Natural killer cell treated with Interleukin-12 subunit alpha and Interleukin-12 subunit beta and Interleukin-15 and Interleukin-18, amount 100 ng/mL, for 72 hours (primary cell): ENCODE measurements around the gene NLGN4X. TPM values are rescaled to one million over a fixed set of nuclear protein-coding genes. Genes with fewer than 3 reads are reported as not detected.

Experiments
- ATAC-seq, 2 donors: fragments of 150-1000 bp; cut with Tn5 transposase in 1 of 2; sonication (Bioruptor Pico), chemical (Tn5 transposase) in 1 of 2; 2 replicates each; pipeline ENCODE4 v1.10.0; 2021
- DNase-seq: peaks from one replicate; pipeline ENCODE4 v3.0.0; 2022; ENCODE audit warnings: low spot score
- H3K27ac Mint-ChIP-seq, 2 donors: 1 replicate in 1 of 2; 2 replicates in 1 of 2; pipeline ENCODE4 v1.8.0; 2022; ENCODE audit warnings: mixed read lengths in 2 of 2, mild to moderate bottlenecking in 1 of 2, moderate library complexity in 1 of 2
- H3K27me3 Mint-ChIP-seq, 2 donors: 1 replicate in 1 of 2; 2 replicates in 1 of 2; pipeline ENCODE4 v1.8.0; 2022; ENCODE audit warnings: mixed read lengths in 2 of 2
- H3K36me3 Mint-ChIP-seq: one replicate; pipeline ENCODE4 v1.8.0; 2022; ENCODE audit warnings: mixed read lengths
- H3K4me1 Mint-ChIP-seq, 2 donors: 1 replicate in 1 of 2; 2 replicates in 1 of 2; pipeline ENCODE4 v1.8.0; 2022; ENCODE audit warnings: low read depth in 2 of 2, mixed read lengths in 2 of 2, mild to moderate bottlenecking in 1 of 2
- H3K4me3 Mint-ChIP-seq: one replicate; pipeline ENCODE4 v1.8.0; 2022; ENCODE audit warnings: mixed read lengths
- H3K9me3 Mint-ChIP-seq: 2 replicates; pipeline ENCODE4 v1.8.0; 2022; ENCODE audit warnings: mixed read lengths
- total RNA-seq, 2 donors: library from RNA; stranded (reverse); gene quantifications; one replicate each; pipeline ENCODE4 v1.2.3, GENCODE V29; 2022

Gene NLGN4X
- total RNA-seq, 2 donors from 2014 or later = not detected

DNA sequence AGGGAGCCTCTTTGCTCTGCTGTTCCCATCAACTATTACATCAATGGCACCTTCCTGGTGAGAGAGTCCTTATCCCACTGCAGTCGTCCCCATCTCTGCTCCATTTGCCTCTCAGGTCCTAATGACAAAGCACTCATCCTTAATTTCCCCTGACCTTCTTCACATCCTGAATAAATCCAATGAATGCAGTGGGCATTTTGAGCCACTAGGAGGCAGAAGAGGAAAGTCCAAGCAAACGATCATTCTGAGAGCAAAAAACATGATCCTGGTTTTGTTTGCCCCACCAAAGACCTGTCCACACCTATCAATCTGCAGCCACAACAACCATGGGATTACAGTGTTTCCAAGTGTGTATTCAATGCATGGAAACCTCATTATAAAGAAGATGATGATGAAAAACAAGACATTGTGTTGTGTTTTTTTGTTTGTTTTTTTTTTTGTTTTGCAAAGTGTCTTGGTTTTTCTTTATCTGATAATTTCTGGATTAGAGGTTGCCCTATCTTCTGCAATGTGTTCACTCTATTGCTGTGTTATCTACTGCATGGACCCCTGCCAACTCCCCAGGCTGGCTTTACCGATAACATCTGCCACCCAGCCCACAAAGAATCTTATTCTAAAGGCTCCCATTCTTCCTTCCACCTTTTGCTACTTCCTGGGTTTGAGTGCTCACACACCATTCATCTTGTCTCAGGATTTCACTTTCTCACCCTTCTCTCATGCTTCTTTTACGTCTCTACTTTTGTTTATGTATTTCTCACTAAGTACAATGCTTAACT lies 207.2 kb downstream of the NLGN4X start:
- no peaks in the 10 kb centered on the region for H3K4me1 Mint-ChIP-seq
- H3K9me3 Mint-ChIP-seq = peaks cover 5% of the 10 kb centered on the region
- H3K27ac Mint-ChIP-seq = no peak overlapping the region
- no peaks in the 10 kb centered on the region for H3K36me3 Mint-ChIP-seq
- DNase-seq (no peak), ATAC-seq (no peak)
- no peak overlapping the region for H3K4me3 Mint-ChIP-seq
- peaks cover 0 to 3% of the 10 kb centered on the region in 2 donors for H3K27me3 Mint-ChIP-seq

DNA sequence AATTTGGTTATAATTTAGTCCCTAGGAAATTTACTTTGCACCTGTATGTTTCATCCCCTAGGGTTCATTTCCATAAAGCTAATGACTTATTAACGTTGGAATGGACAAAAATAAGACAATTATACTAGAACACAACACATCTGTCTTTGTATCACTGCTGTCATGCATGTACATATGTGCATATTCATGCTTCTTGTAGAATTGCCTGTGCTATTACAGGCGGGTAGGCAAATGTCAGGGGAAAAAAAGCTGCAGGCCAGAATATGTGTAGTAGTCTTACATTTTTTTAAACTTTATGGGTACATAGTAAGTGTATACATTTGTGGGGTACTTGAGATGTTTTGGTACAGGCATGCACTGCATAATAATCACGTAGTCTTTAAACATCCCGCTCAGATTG lies 209.6 kb downstream of the NLGN4X start:
- ATAC-seq = no peak
- no peak overlapping the region for H3K27ac Mint-ChIP-seq
- no peak overlapping the region for H3K4me3 Mint-ChIP-seq
- no peaks in the 10 kb centered on the region for H3K4me1 Mint-ChIP-seq
- peaks cover 5% of the 10 kb centered on the region for H3K9me3 Mint-ChIP-seq
- peaks cover 0 to 3% of the 10 kb centered on the region in 2 donors for H3K27me3 Mint-ChIP-seq
- H3K36me3 Mint-ChIP-seq = no peaks in the 10 kb centered on the region
- DNase-seq = no peak

DNA sequence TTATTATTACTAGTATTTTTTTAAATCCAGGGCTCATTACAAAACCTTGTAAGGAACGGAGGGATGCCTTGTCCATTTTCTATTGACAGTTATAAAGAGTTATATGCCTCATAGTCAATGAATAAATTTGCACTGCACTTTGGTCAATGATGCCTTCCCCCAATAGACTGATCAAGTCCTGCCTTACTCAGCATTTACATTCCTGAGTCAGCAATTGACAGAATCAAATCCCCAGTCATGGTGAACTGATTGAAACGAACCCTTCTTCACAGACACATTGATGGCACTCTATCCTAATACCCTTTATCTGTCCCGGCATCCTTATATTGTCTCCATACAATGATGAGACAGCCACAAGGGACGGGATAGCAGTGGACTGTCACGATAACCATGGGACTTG lies 213.2 kb downstream of the NLGN4X start:
- H3K27me3 Mint-ChIP-seq = no peaks in the 10 kb centered on the region
- no peak overlapping the region for H3K27ac Mint-ChIP-seq
- no peak overlapping the region for H3K4me3 Mint-ChIP-seq
- peaks cover 2% of the 10 kb centered on the region for H3K9me3 Mint-ChIP-seq
- ATAC-seq = no peak
- no peak for DNase-seq
- H3K36me3 Mint-ChIP-seq = no peaks in the 10 kb centered on the region
- H3K4me1 Mint-ChIP-seq = no peaks in the 10 kb centered on the region

DNA sequence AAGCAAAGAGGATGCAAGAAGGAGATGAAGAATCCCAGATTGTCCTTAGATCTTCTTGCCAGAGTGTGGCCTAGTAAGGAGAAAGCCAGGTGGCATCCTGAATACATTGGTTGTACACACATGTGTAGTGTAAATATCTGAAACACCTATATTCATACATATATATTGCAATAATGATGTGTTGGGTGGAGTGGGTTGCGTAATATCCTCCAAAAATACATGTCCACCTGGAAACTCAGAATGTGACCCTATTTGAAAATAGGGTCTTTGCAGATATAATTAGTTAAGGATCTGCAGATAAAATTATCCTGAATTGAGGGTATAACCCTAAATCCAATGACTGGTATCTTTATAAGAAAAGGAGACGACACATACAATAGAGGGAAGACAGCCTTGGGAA lies 216.3 kb downstream of the NLGN4X start:
- no peak for ATAC-seq
- no peaks in the 10 kb centered on the region for H3K4me1 Mint-ChIP-seq
- peaks cover 6% of the 10 kb centered on the region for H3K9me3 Mint-ChIP-seq
- H3K4me3 Mint-ChIP-seq = no peak overlapping the region
- no peaks in the 10 kb centered on the region for H3K36me3 Mint-ChIP-seq
- no peaks in the 10 kb centered on the region for H3K27me3 Mint-ChIP-seq
- DNase-seq = no peak
- no peak overlapping the region for H3K27ac Mint-ChIP-seq

DNA sequence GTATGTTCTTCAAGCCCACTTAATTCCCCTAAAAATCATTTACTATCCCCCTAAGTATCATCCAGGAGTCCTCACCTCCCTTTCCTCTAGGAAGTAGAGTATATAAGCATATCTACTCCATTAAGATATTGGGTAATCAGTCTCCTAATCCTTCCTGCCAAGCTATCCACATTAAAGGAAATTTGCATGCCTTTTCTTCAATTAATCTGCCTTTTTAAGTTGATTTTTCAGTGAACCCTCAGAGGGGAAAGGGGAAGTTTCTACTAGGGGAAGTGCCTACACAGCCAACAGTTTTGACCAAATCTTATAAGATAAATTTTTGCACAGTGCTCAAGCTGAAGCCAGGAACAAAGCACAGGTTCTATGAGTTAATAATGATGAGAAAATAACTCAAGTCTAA lies 222.8 kb downstream of the NLGN4X start:
- no peak overlapping the region for H3K27ac Mint-ChIP-seq
- no peaks in the 10 kb centered on the region for H3K4me1 Mint-ChIP-seq
- no peak overlapping the region for H3K4me3 Mint-ChIP-seq
- H3K27me3 Mint-ChIP-seq = no peaks in the 10 kb centered on the region
- no peaks in the 10 kb centered on the region for H3K36me3 Mint-ChIP-seq
- DNase-seq (no peak), ATAC-seq (no peak)
- peaks cover 3% of the 10 kb centered on the region for H3K9me3 Mint-ChIP-seq

DNA sequence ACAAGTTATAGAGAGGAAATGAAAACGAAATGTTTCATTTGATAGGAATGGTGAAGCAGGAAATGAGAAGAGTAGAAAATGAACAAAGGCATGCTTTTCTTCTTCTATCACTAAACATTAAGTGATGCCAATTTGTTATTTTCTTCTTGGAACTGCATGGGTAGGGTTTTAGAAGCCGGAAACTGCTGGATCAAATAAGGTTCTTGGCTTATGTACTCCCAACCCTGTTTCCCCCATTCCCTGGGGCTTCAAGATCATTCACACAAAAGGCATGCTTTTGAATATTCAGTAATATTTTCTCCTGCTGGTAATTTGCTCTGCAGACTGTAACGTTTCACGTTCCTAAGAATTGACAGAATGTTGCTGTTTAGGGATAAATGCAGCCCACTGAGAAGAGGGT lies 224.1 kb downstream of the NLGN4X start:
- no peak for ATAC-seq
- no peak for DNase-seq
- Mint-ChIP-seq H3K27ac (no peak overlapping the region), H3K9me3 (no peaks in the 10 kb centered on the region), H3K4me3 (no peak overlapping the region), H3K4me1 (no peaks in the 10 kb centered on the region), H3K36me3 (no peaks in the 10 kb centered on the region), H3K27me3 (no peaks in the 10 kb centered on the region)

DNA sequence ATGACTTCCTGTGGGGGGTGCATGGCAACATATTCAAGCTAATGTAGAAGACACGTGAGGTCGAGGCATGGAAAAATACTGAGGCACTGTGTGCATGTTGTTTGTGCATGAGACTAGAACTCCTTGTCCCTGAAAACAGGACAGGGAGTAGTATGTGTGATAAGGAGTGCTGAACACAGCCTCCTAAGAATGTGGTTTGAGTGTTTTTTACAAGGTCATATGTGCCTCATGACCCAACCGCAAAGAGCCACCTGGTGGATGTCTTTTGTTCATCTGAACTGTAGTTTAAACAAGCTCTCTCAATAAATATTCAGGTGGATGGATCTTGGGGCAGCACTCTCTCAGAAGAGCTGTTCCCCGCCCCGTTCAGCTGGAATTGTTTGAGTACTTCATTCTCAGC lies 226.6 kb downstream of the NLGN4X start:
- H3K27ac Mint-ChIP-seq = no peak overlapping the region

DNA sequence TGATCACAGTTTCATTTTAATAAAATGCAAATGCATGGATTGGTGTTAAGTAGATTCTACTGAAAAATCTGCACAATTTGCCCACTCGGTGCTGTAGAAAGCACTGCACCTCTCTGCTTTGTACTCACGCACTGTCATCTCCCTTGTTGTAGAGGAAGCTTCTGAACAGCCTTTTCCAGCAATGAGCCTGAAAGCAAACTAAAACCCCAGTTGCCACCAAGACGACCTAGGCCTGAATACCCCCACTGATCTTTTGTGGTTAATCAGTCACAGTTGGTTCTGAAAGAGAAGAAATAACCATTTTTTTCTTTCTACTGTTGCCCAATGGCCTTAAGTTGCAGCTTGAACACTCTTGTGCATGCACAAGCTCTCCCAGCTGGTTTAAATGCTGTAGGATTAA lies 229.8 kb downstream of the NLGN4X start:
- Mint-ChIP-seq H3K9me3 (no peaks in the 10 kb centered on the region), H3K36me3 (no peaks in the 10 kb centered on the region), H3K4me3 (no peak overlapping the region), H3K4me1 (no peaks in the 10 kb centered on the region), H3K27ac (no peak overlapping the region), H3K27me3 (no peaks in the 10 kb centered on the region)
- no peak for DNase-seq
- ATAC-seq = no peak

More for the DNA sequence above, 226.6 kb downstream of the NLGN4X start:
- H3K4me1 Mint-ChIP-seq = no peaks in the 10 kb centered on the region
- no peak for DNase-seq
- H3K9me3 Mint-ChIP-seq = no peaks in the 10 kb centered on the region
- no peaks in the 10 kb centered on the region for H3K27me3 Mint-ChIP-seq
- no peaks in the 10 kb centered on the region for H3K36me3 Mint-ChIP-seq
- no peak for ATAC-seq
- H3K4me3 Mint-ChIP-seq = no peak overlapping the region

DNA sequence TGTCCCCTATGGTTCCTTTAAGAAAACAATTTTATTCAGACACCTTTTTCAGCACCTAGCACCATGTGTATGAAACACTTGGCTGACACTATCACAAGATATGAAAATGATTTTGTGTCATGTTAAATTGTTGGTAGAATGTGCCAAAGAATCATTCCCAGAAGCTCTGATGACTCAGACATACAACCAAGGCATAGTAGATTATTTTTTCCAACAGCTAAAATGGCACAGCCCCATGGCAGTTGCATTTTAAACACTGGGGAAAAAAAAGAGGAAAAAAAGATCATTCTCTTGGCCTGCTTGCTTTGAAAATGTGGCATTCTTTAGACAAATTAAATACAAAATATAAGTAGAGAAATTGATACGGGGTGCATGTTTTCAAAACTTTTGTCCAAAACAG lies 230.2 kb downstream of the NLGN4X start:
- H3K9me3 Mint-ChIP-seq = no peaks in the 10 kb centered on the region
- no peaks in the 10 kb centered on the region for H3K4me1 Mint-ChIP-seq
- no peak overlapping the region for H3K27ac Mint-ChIP-seq
- H3K27me3 Mint-ChIP-seq = no peaks in the 10 kb centered on the region
- DNase-seq (no peak), ATAC-seq (no peak)
- no peak overlapping the region for H3K4me3 Mint-ChIP-seq
- no peaks in the 10 kb centered on the region for H3K36me3 Mint-ChIP-seq

DNA sequence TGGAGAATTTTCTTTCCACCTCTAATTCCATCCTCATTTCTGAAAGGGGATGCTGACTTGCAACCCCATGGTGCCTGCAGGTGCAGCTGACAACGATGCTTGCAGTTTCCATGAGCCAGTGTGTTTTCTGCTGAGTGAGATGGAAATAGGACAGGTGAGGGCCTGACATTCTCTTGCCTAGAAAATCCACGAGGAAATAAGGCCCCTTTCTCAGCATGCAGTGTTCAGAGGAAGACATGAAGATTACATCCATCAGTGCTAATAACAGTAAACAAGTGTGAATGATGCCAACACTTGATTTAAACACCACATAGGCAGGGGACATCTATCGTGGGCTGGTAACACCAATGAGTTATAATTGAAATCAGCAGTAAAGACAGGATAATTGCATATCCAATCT lies 237.3 kb downstream of the NLGN4X start:
- H3K27me3 Mint-ChIP-seq = no peaks in the 10 kb centered on the region
- H3K36me3 Mint-ChIP-seq = no peaks in the 10 kb centered on the region
- DNase-seq (no peak), ATAC-seq (no peak)
- H3K4me3 Mint-ChIP-seq = no peak overlapping the region
- peaks cover 11% of the 10 kb centered on the region for H3K9me3 Mint-ChIP-seq
- no peak overlapping the region for H3K27ac Mint-ChIP-seq
- H3K4me1 Mint-ChIP-seq = no peaks in the 10 kb centered on the region

DNA sequence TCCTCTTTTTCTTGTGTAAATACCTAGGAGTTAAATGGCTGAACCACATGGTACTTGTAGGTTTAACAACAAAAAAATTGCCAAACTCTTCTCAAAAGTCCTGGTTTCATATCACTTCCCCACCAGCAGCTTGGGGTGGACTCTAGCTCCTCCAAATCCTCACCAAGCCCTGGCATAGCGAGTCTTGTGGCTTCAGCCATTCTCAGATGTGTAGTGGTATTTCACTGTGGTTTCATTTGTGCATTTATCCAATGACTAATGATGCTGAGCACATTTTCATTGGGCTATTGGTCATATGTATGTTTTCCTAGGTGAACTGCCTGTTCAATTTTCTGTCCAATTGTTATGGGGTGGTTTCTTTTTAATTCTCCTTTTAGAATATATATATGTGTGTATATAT lies 249.3 kb downstream of the NLGN4X start:
- Mint-ChIP-seq H3K27me3 (no peaks in the 10 kb centered on the region), H3K36me3 (no peaks in the 10 kb centered on the region), H3K27ac (no peak overlapping the region), H3K9me3 (peaks cover 8% of the 10 kb centered on the region), H3K4me1 (no peaks in the 10 kb centered on the region), H3K4me3 (no peak overlapping the region)
- DNase-seq (no peak), ATAC-seq (no peak)

DNA sequence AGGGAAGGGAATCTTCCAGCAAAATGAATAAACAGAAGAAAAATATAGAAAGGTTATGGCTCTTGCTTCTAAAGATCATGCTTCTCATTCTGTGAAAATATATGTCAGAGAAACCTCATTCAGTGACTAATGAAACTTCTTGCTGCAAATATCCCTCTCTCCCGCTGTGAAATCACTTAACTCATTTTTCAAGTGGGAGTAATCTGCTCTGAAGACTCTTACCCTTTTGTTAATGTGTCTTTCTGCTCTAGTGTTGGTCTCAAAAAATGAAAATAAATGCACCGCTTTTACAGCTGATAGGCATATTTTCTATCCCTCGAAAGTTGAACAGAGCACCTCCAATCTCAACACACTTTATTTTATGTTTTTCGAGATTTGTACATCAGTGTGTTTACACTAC lies 252.3 kb downstream of the NLGN4X start:
- Mint-ChIP-seq H3K4me1 (no peaks in the 10 kb centered on the region), H3K27me3 (no peaks in the 10 kb centered on the region), H3K9me3 (peaks cover 4% of the 10 kb centered on the region), H3K4me3 (no peak overlapping the region), H3K27ac (no peak overlapping the region), H3K36me3 (no peaks in the 10 kb centered on the region)
- DNase-seq (no peak), ATAC-seq (no peak)

DNA sequence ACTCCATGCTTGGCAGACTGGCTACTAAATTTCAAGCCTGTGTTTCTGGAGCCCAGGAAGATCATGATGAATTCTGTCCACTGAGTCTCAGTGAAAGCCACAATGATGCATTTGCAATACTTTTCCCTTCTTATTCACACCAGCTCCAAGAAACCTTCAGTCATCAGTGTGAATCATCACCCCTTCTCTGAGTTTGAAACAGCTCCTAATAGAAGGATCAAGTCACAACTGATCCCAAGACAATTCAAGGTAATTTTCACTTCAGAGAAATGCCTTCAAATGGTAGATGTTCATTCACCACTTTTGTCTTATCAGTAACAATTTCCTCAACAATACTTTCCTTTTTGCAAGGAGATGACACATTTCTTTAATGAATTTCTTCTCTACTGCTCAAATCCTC lies 257.4 kb downstream of the NLGN4X start:
- no peak overlapping the region for H3K27ac Mint-ChIP-seq
- no peak for ATAC-seq
- H3K27me3 Mint-ChIP-seq = no peaks in the 10 kb centered on the region
- peaks cover 8% of the 10 kb centered on the region for H3K9me3 Mint-ChIP-seq
- no peaks in the 10 kb centered on the region for H3K36me3 Mint-ChIP-seq
- no peaks in the 10 kb centered on the region for H3K4me1 Mint-ChIP-seq
- H3K4me3 Mint-ChIP-seq = no peak overlapping the region
- no peak for DNase-seq

DNA sequence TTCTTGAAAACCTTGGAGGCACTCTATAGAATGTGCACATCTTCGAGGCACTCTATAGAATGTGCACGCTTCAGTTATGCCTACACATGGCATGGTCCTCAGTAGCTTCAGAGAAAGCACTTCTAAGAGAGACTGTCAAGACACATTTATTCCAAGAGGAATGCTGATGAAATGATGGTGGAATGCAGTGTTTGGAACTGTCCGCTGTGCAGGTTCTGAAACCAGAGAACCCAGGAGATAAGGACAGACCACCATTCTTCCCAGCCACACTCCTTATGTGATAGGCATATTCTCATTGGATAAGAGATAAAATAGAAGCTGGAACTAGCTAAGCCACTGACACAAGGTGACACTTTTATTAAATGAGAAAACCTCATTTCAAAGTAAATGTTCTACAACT lies 263.3 kb downstream of the NLGN4X start:
- ATAC-seq = no peak
- no peak overlapping the region for H3K27ac Mint-ChIP-seq
- no peaks in the 10 kb centered on the region for H3K27me3 Mint-ChIP-seq
- H3K9me3 Mint-ChIP-seq = peaks cover 4% of the 10 kb centered on the region
- H3K36me3 Mint-ChIP-seq = no peaks in the 10 kb centered on the region
- no peaks in the 10 kb centered on the region for H3K4me1 Mint-ChIP-seq
- H3K4me3 Mint-ChIP-seq = no peak overlapping the region
- DNase-seq = no peak

DNA sequence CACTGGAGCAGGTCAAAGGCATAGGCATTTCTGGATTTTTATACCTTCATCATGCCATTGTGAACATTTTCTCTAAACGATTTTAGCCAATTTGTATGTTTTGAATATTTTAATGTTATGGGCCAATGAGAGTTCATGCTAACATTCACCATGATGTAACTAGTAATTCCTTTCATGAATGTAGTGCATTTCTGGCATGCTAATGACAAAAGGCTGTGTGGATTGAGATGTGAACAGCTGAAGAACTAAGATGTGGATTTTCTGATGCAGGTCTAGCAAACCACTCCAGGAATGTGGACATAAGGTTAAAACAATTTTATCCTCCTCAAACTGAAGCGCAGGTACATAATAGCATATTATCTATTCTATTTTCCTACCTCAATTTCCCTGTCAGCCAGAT lies 269.4 kb downstream of the NLGN4X start:
- Mint-ChIP-seq H3K4me1 (peaks cover 0 to 3% of the 10 kb centered on the region in 2 donors), H3K4me3 (no peak overlapping the region), H3K27ac (no peak overlapping the region), H3K27me3 (no peaks in the 10 kb centered on the region), H3K36me3 (no peaks in the 10 kb centered on the region), H3K9me3 (peaks cover 5% of the 10 kb centered on the region)
- ATAC-seq = no peak
- DNase-seq = no peak
